A549 (cell line): ENCODE measurements around the gene AP2A2. TPM values are rescaled to one million over a fixed set of nuclear protein-coding genes. Genes with fewer than 3 reads are reported as not detected.

ENCODE experiments used
- ATAC-seq, 2 experiments: fragments of 200-7000 bp in 1 of 2; fragments of >200 bp in 1 of 2; cut with Nextera tagmentation in 1 of 2; cut with Tn5 transposase in 1 of 2; 3 replicates each; pipeline versions ENCODE4 v1.8.0 to v1.9.1; 2018 to 2020; ENCODE audit warnings: mild to moderate bottlenecking in 1 of 2, moderate library complexity in 1 of 2
- CTCF ChIA-PET: fragments of 300-600 bp; sonication (Branson Sonifier 250); formaldehyde crosslinking; extraction: SDS; loops from one replicate; lab custom pipeline; 2021; ENCODE audit warnings: antibody characterized with exemption, inconsistent platforms; lab: Yijun Ruan, JAX
- POLR2A ChIA-PET: fragments of 350-600 bp; formaldehyde crosslinking; extraction: SDS; loops from one replicate; lab custom pipeline; 2021; ENCODE audit warnings: antibody characterized with exemption, inconsistent platforms; lab: Yijun Ruan, JAX
- DNase-seq, 2 experiments: peaks; one replicate each; pipeline versions ENCODE4 v3.0.0 to v3.0.0-alpha.2; 2011 to 2016; ENCODE audit warnings: low read depth in 1 of 2, low spot score in 1 of 2
- FAIRE-seq: peaks from 2 replicates; lab custom pipeline; 2011; peaks lifted over from hg19 to GRCh38; lab: Jason Lieb, UNC
- H3K27ac ChIP-seq, 2 experiments: fragments of >200 bp; sonication (Bioruptor Twin); formaldehyde crosslinking; 3 replicates each; pipeline ENCODE4 v1.5.1; 2016 to 2017
- H3K4me1 ChIP-seq: fragments of >200 bp; sonication (Bioruptor Twin); formaldehyde crosslinking; 3 replicates; pipeline ENCODE4 v1.6.1; 2016
- H3K4me2 ChIP-seq: fragments of >200 bp; sonication (Bioruptor Twin); formaldehyde crosslinking; 3 replicates; pipeline ENCODE4 v1.6.1; 2016
- H3K4me3 ChIP-seq: fragments of >200 bp; sonication (Bioruptor Twin); formaldehyde crosslinking; 3 replicates; pipeline ENCODE4 v1.5.1; 2016
- H3K9me3 ChIP-seq: fragments of >200 bp; sonication (Bioruptor Twin); formaldehyde crosslinking; 3 replicates; pipeline ENCODE4 v1.6.1; 2016
- BHLHE40 ChIP-seq: IDR thresholded peaks from 2 replicates; pipeline ENCODE4 v1.6.1; 2012; ENCODE audit warnings: low read depth, low read length, inconsistent platforms
- CBX8 ChIP-seq: fragments of 200-600 bp; sonication (generic); IDR thresholded peaks from 2 replicates; pipeline ENCODE4 v1.6.1; 2016
- CEBPB ChIP-seq, 2 experiments: fragments of >200 bp in 1 of 2; sonication (Bioruptor Twin) in 1 of 2; formaldehyde crosslinking in 1 of 2; IDR thresholded peaks; 2 replicates each; pipeline ENCODE4 v1.6.1; 2012 to 2016
- CHD2 ChIP-seq: fragments of 150-350 bp; IDR thresholded peaks from 2 replicates; pipeline ENCODE4 v1.6.1; 2014; ENCODE audit warnings: low read length; ENCODE audit not compliant: partially characterized antibody
- CHD4 ChIP-seq: fragments of 200-600 bp; sonication (generic); IDR thresholded peaks from 2 replicates; pipeline ENCODE4 v1.6.1; 2016; ENCODE audit warnings: antibody characterized with exemption, mild to moderate bottlenecking, borderline replicate concordance
- E2F6 ChIP-seq: IDR thresholded peaks from 2 replicates; pipeline ENCODE4 v1.6.1; 2012; ENCODE audit warnings: low read depth, borderline replicate concordance
- ELK1 ChIP-seq: fragments of 150-350 bp; IDR thresholded peaks from 2 replicates; pipeline ENCODE4 v1.6.1; 2014; ENCODE audit warnings: low read depth, mild to moderate bottlenecking, low read length
- EP300 ChIP-seq, 2 experiments: fragments of >200 bp; sonication (Bioruptor Twin); formaldehyde crosslinking; IDR thresholded peaks; 2 replicates in 1 of 2; 3 replicates in 1 of 2; pipeline ENCODE4 v1.6.1; 2016 to 2017
- ESRRA ChIP-seq: fragments of 150-350 bp; IDR thresholded peaks from 2 replicates; pipeline ENCODE4 v1.6.1; 2014; ENCODE audit warnings: mild to moderate bottlenecking, low read length, borderline replicate concordance
- FOSB ChIP-seq: fragments of 250-450 bp; sonication (Bioruptor Pico); IDR thresholded peaks from 2 replicates; pipeline ENCODE4 v1.5.0; 2020; ENCODE audit warnings: mild to moderate bottlenecking, moderate library complexity
- FOXS1 ChIP-seq: fragments of 250-450 bp; sonication (Bioruptor Pico); IDR thresholded peaks from 2 replicates; pipeline ENCODE4 v1.5.0; 2020; ENCODE audit warnings: mild to moderate bottlenecking, moderate library complexity
- GATA3 ChIP-seq: IDR thresholded peaks from 2 replicates; pipeline ENCODE4 v1.6.1; 2012; ENCODE audit warnings: borderline replicate concordance
- HDAC2 ChIP-seq: fragments of 200-600 bp; sonication (generic); IDR thresholded peaks from 2 replicates; pipeline ENCODE4 v1.6.1; 2016
- HEYL ChIP-seq: fragments of 250-450 bp; sonication (Bioruptor Pico); IDR thresholded peaks from 2 replicates; pipeline ENCODE4 v1.8.0; 2021; ENCODE audit warnings: mild to moderate bottlenecking, moderate library complexity
- HOXA7 ChIP-seq: fragments of 250-450 bp; sonication (Bioruptor Pico); IDR thresholded peaks from 2 replicates; pipeline ENCODE4 v1.5.0; 2020; ENCODE audit warnings: mild to moderate bottlenecking, moderate library complexity
- HOXB13 ChIP-seq: fragments of 250-450 bp; sonication (Bioruptor Pico); IDR thresholded peaks from 2 replicates; pipeline ENCODE4 v1.5.0; 2020; ENCODE audit warnings: low read depth, mild to moderate bottlenecking, moderate library complexity
- JUN ChIP-seq, 2 experiments: fragments of >200 bp; sonication (Bioruptor Twin); formaldehyde crosslinking; IDR thresholded peaks; 2 replicates in 1 of 2; 3 replicates in 1 of 2; pipeline ENCODE4 v1.6.1; 2016 to 2017
- JUNB ChIP-seq: fragments of >200 bp; sonication (Bioruptor Twin); formaldehyde crosslinking; IDR thresholded peaks from 2 replicates; pipeline ENCODE4 v1.6.1; 2016
- KDM5A ChIP-seq: fragments of 200-600 bp; sonication (generic); IDR thresholded peaks from 2 replicates; pipeline ENCODE4 v1.6.1; 2016; ENCODE audit warnings: antibody characterized with exemption, mild to moderate bottlenecking
- MAFK ChIP-seq: fragments of 450-650 bp; IDR thresholded peaks from 2 replicates; pipeline ENCODE4 v1.6.1; 2014; ENCODE audit not compliant: partially characterized antibody
- NFE2L2 ChIP-seq: fragments of 150-350 bp; conservative IDR thresholded peaks from 2 replicates; pipeline ENCODE4 v1.6.1; 2014; ENCODE audit warnings: low read length
- NPAS2 ChIP-seq: fragments of 250-450 bp; sonication (Bioruptor Pico); IDR thresholded peaks from 2 replicates; pipeline ENCODE4 v1.8.0; 2022; ENCODE audit warnings: mild to moderate bottlenecking, moderate library complexity, borderline replicate concordance
- PBX3 ChIP-seq: IDR thresholded peaks from 2 replicates; pipeline ENCODE4 v1.6.1; 2012
- POLR2A ChIP-seq: IDR thresholded peaks from 2 replicates; pipeline ENCODE4 v1.6.1; 2012; ENCODE audit warnings: mild to moderate bottlenecking, low read length
- RAD21 ChIP-seq, 2 experiments: fragments of >200 bp in 1 of 2; sonication (Bioruptor Twin) in 1 of 2; formaldehyde crosslinking in 1 of 2; IDR thresholded peaks in 1 of 2; conservative IDR thresholded peaks in 1 of 2; 2 replicates in 1 of 2; 3 replicates in 1 of 2; pipeline ENCODE4 v1.6.1; 2012 to 2018; ENCODE audit warnings: inconsistent platforms in 1 of 2
- RCOR1 ChIP-seq: fragments of 150-350 bp; IDR thresholded peaks from 2 replicates; pipeline ENCODE4 v1.6.1; 2014; ENCODE audit warnings: antibody characterized with exemption, low read length, low read depth
- REST ChIP-seq: fragments of 200-600 bp; sonication (generic); IDR thresholded peaks from 2 replicates; pipeline ENCODE4 v1.6.1; 2016; ENCODE audit warnings: antibody characterized with exemption, mild to moderate bottlenecking, moderate library complexity
- RNF2 ChIP-seq: fragments of 200-600 bp; sonication (generic); IDR thresholded peaks from 2 replicates; pipeline ENCODE4 v1.6.1; 2016; ENCODE audit warnings: low read depth, mild to moderate bottlenecking, antibody characterized with exemption, moderate library complexity, borderline replicate concordance
- TP53 ChIP-seq: fragments of 250-450 bp; sonication (Bioruptor Pico); IDR thresholded peaks from 2 replicates; pipeline ENCODE4 v1.5.0; 2021; ENCODE audit warnings: mild to moderate bottlenecking, moderate library complexity
- ZC3H11A ChIP-seq: fragments of 450-650 bp; IDR thresholded peaks from 2 replicates; pipeline ENCODE4 v1.6.1; 2014; ENCODE audit warnings: antibody characterized with exemption, mild to moderate bottlenecking
- ZFP36 ChIP-seq: fragments of 450-650 bp; IDR thresholded peaks from 2 replicates; pipeline ENCODE4 v1.6.1; 2014; ENCODE audit warnings: borderline replicate concordance; ENCODE audit not compliant: partially characterized antibody
- ZNF302 ChIP-seq: fragments of 250-450 bp; sonication (Bioruptor Pico); IDR thresholded peaks from 2 replicates; pipeline ENCODE4 v1.9.0; 2021; ENCODE audit warnings: inconsistent platforms, mild to moderate bottlenecking, moderate library complexity
- ZSCAN20 ChIP-seq: fragments of 250-450 bp; sonication (Bioruptor Pico); IDR thresholded peaks from 2 replicates; pipeline ENCODE4 v1.8.0; 2022; ENCODE audit warnings: mild to moderate bottlenecking, moderate library complexity
- WGBS: methylation state at CpG from one replicate; pipeline ENCODE4 v1.1.6; 2017; ENCODE audit errors: missing lambda C conversion rate; 5-methylcytosine and 5-hydroxymethylcytosine counted together
- polyA minus RNA-seq: library from RNA; depleted of rRNA, polyadenylated mRNA; stranded (reverse); fragments of >200 nt; gene quantifications from 2 replicates; pipeline ENCODE4 v1.2.3, GENCODE V29; 2011; rRNA and poly(A)+ RNA removed
- polyA plus RNA-seq, 4 experiments: library from polyadenylated mRNA; depleted of rRNA in 3 of 4; stranded (reverse); fragments of >200 nt; fragmentation: RNase III in 1 of 4; extraction: RNeasy Plus Mini Kit Qiagen cat#74134 plus additional on column Dnase treatment in 1 of 4; gene quantifications; 2 replicates in 3 of 4; 3 replicates in 1 of 4; pipeline ENCODE4 v1.2.3, GENCODE V29; 2011 to 2017

AP2A2 gene
- polyA plus RNA-seq (2011; rRNA removed) (60.4 and 72.6 TPM in 2 replicates), polyA plus RNA-seq (2017; fragmentation: RNase III; extraction: RNeasy Plus Mini Kit Qiagen cat#74134 plus additional on column Dnase treatment) (39.4 to 45.7 TPM (median 41.3 TPM) in 3 replicates), polyA minus RNA-seq (115 and 145 TPM in 2 replicates)
- 74.8 and 78.3 TPM in 2 replicates for polyA plus RNA-seq (2012; cell fraction: cytosol; rRNA removed)
- polyA plus RNA-seq (2012; cell fraction: nucleus; rRNA removed): 123 and 157 TPM in 2 replicates

- H3K4me1 ChIP-seq: peaks cover 13% of the 10 kb centered on the region
- peak; percentile 84 to 90 for DNase-seq
- peak within 1 kb of the TSS; percentile 98 to 99 for H3K27ac ChIP-seq
- H3K9me3 ChIP-seq: no peaks in the 10 kb centered on the region
- peak within 1 kb of the TSS; percentile 83 for H3K4me2 ChIP-seq
- POLR2A ChIA-PET: interaction anchor here (0.5 to 1.0 kb wide), 2 partner anchors 27 to 1475 kb away, joined by 3 to 4 read pairs; partner anchors contain the start of gene TSSC4
- 0% methylated on average over 11 of the region's 124 CpGs for WGBS
- ATAC-seq: peak; percentile 67 to 81
- CTCF ChIA-PET: interaction anchor here (0.6 to 3.2 kb wide), 35 partner anchors 8 to 130 kb away, joined by 3 to 26 read pairs (median 4); partner anchors contain the start of gene CHID1
- peak within 1 kb of the TSS; percentile 96 for H3K4me3 ChIP-seq
- FAIRE-seq: no peak
- TF ChIP-seq ZFP36 (no peak), ZC3H11A (no peak), FOXS1 (0 out of 2 replicates have a peak, but pooled peaks have one; percentile 34), NFE2L2 (no peak), NPAS2 (CRISPR knock-in tag) (peak; percentile 67; the same call in 1 of the 2 replicates), GATA3 (no peak), HOXB13 (CRISPR knock-in tag) (peak; percentile 78; the same call in 1 of the 2 replicates), ELK1 (no peak), EP300 (IDR thresholded peaks at IDR 0.05) (no peak), HDAC2 (no peak), RAD21 (conservative IDR thresholded peaks at IDR 0.05 in 1 of 2, IDR thresholded peaks at IDR 0.05 in 1 of 2) (peak in 1 of 2 experiments; percentile 76; a peak in 4 of 5 replicates), CEBPB (IDR thresholded peaks at IDR 0.05) (no peak), KDM5A (no peak), ZNF302 (CRISPR knock-in tag) (no peak), TP53 (CRISPR knock-in tag) (peak; percentile 73; the same call in 1 of the 2 replicates), ZSCAN20 (peak; percentile 83; the same call in 1 of the 2 replicates), JUNB (no peak), CBX8 (no peak), FOSB (CRISPR knock-in tag) (no peak), HOXA7 (no peak), CHD2 (no peak), CHD4 (peak; percentile 45; the same call in 1 of the 2 replicates), MAFK (no peak), POLR2A (peak; percentile 84), BHLHE40 (peak; percentile 80), PBX3 (0 out of 2 replicates have a peak, but pooled peaks have one; percentile 31), JUN (IDR thresholded peaks at IDR 0.05) (peak in 1 of 2 experiments; percentile 73; a peak in 2 of 5 replicates), RCOR1 (0 out of 2 replicates have a peak, but pooled peaks have one; percentile 44), REST (no peak), HEYL (no peak), RNF2 (no peak), E2F6 (no peak), ESRRA (no peak)
These were observed at the start of gene AP2A2 for GRCh38 chr11:925496-926301. Gene AP2A2 (plus strand): TSS chr11:925870. CDS start chr11:926022, 152 bp downstream.
